ENCODE measurements around the gene PLCZ1. TPM values are rescaled to one million over a fixed set of nuclear protein-coding genes. Genes with fewer than 3 reads are reported as not detected.

The PLCZ1 gene
- total and polyA plus RNA-seq, 2 experiments from 2014 or later: not detected

- no peak for TF ChIP-seq ZNF462 (CRISPR knock-in tag; IDR thresholded peaks at IDR 0.05)
Measured at GRCh38 chr12:18749386-18749957, 11.7 kb upstream of the PLCZ1 start (continued).

- H3F3A ChIP-seq (replicated peaks; ENCODE audit: low read depth): no peaks in the 10 kb centered on the region
- H2AFZ ChIP-seq: no peak overlapping the region
- H3K79me2 ChIP-seq (replicated peaks; ENCODE audit: insufficient read depth): no peaks in the 10 kb centered on the region
- H3K27ac ChIP-seq (ENCODE audit: low read depth): peak overlapping the region; percentile 32; the same call in 1 of the 2 replicates
- no peaks in the 10 kb centered on the region for H3K27me3 Mint-ChIP-seq (ENCODE audit: insufficient read depth, low read depth, poor library complexity)
- no peaks in the 10 kb centered on the region for H3K27me3 ChIP-seq (ENCODE audit: insufficient read depth)
- no peak overlapping the region for H3K4me2 ChIP-seq
- peak; percentile 35 for DNase-seq (ENCODE audit: low spot score)
- no peaks in the 10 kb centered on the region for H3K36me3 Mint-ChIP-seq (ENCODE audit: low read depth)
- no peaks in the 10 kb centered on the region for H3K9me2 ChIP-seq (ENCODE audit: insufficient read depth)
- ATAC-seq: peak; percentile 14; the same call in 1 of the 3 replicates
- no peaks in the 10 kb centered on the region for H3K36me3 ChIP-seq (ENCODE audit: insufficient read depth)
- H3K27ac Mint-ChIP-seq: no peak overlapping the region
- peaks cover 44% of the 10 kb centered on the region for H3K4me1 Mint-ChIP-seq
- no peaks in the 10 kb centered on the region for H4K20me1 ChIP-seq (replicated peaks; ENCODE audit: insufficient read depth)
- H3K9me3 Mint-ChIP-seq: no peaks in the 10 kb centered on the region
- no peak overlapping the region for H3K4me3 ChIP-seq
- H3K4me1 ChIP-seq (ENCODE audit: insufficient read depth): peaks cover 35% of the 10 kb centered on the region
- H3K4me3 Mint-ChIP-seq: no peak overlapping the region
- TF ChIP-seq EZH2phosphoT487 (IDR thresholded peaks at IDR 0.05; ENCODE audit: unreplicated experiment): no peak
- no peak for TF ChIP-seq NANOG (IDR thresholded peaks at IDR 0.05; ENCODE audit: borderline replicate concordance)
- TF ChIP-seq ZNF114 (CRISPR knock-in tag; IDR thresholded peaks at IDR 0.05): no peak
- no peak for TF ChIP-seq JUNB (IDR thresholded peaks at IDR 0.05; ENCODE audit: unreplicated experiment)
- TF ChIP-seq CTCF (conservative IDR thresholded peaks at IDR 0.05; ENCODE audit: low read depth in 2 of 2): no peak
- no peak for TF ChIP-seq REST (IDR thresholded peaks at IDR 0.05; ENCODE audit: unreplicated experiment)
- no peak for TF ChIP-seq EZH2 (IDR thresholded peaks at IDR 0.05; ENCODE audit: low read depth, unreplicated experiment)
- no peak for TF ChIP-seq ETS1 (IDR thresholded peaks at IDR 0.05)
- TF ChIP-seq STAT1 (IDR thresholded peaks at IDR 0.05; ENCODE audit: unreplicated experiment): no peak
Measured at GRCh38 chr12:18747895-18748294, 10.1 kb upstream of the PLCZ1 start.

Data from GM23338 (cell line).